DND-41 (cell line): ENCODE measurements around the gene TCEA2.

Source experiments
- CTCF ChIP-seq: IDR thresholded peaks from 2 replicates; pipeline ENCODE4 v1.5.1; 2012; ENCODE audit warnings: borderline replicate concordance, low read length, moderate library complexity, mild to moderate bottlenecking; ENCODE audit not compliant: poor library complexity, severe bottlenecking; ENCODE audit errors: extremely low read depth
- EZH2 ChIP-seq: IDR thresholded peaks from 3 replicates; pipeline ENCODE4 v1.6.1; 2012; ENCODE audit warnings: borderline replicate concordance, low read depth, mild to moderate bottlenecking, moderate library complexity, low read length, inconsistent platforms; ENCODE audit not compliant: severe bottlenecking

- TF ChIP-seq CTCF (no peak), EZH2 (no peak)
Measured at GRCh38 chr20:64109831-64110391, 46.9 kb downstream of the TCEA2 start.
